ENCODE data around the gene BCAM. TPM values are rescaled to one million over a fixed set of nuclear protein-coding genes. Genes with fewer than 3 reads are reported as not detected.

BCAM gene
- total and polyA plus RNA-seq, 10 donors = 4.9 to 64.8 (median 55.3) TPM

DNA sequence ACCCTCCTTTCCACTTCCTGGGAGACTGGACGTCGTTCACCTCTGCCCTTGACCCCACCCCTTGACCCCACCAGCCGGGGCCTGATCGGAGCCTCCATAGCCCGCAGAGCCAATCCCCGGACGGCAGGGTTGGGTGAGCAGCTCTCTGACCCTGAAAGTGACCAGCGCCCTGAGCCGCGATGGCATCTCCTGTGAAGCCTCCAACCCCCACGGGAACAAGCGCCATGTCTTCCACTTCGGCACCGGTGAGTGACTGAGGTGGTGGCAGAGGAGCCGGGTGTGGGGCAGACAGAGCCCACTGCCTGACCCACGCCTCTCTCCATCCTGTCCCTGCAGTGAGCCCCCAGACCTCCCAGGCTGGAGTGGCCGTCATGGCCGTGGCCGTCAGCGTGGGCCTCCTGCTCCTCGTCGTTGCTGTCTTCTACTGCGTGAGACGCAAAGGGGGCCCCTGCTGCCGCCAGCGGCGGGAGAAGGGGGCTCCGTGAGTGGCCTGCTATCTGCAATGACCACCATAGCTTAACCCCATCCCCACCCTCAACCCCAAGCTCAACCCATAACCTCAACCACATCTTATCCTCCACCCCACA, 10.4 kb downstream of the BCAM start:
- peaks cover 0 to 28% (median 8%) of the 10 kb centered on the region in 6 donors for H3K4me1 ChIP-seq
- TF ChIP-seq POLR2AphosphoS5 (IDR thresholded peaks at IDR 0.05) (no peak), CTCF (IDR thresholded peaks at IDR 0.05 in 8 of 11, conservative IDR thresholded peaks at IDR 0.05 in 3 of 11) (no peak), POLR2A (IDR thresholded peaks at IDR 0.05) (no peak)
- H3K27me3 ChIP-seq (replicated peaks in 1 of 7) = peaks cover 0 to 7% (median 0%) of the 10 kb centered on the region in 7 donors
- no peak for DNase-seq
- no peaks in the 10 kb centered on the region for H3K9me3 ChIP-seq
- intact Hi-C loops (cut with DNase I; ENCODE audit: low total_unique reads) = no loop called here
- peaks cover 0 to 21% (median 0%) of the 10 kb centered on the region in 6 donors for H3K36me3 ChIP-seq
- no peak overlapping the region for H3K27ac ChIP-seq
- H3K4me3 ChIP-seq = no peak overlapping the region
- WGBS, 5 donors = 90 to 97% (median 92%) methylated on average over 12 to 28 of the region's 28 CpGs

DNA sequence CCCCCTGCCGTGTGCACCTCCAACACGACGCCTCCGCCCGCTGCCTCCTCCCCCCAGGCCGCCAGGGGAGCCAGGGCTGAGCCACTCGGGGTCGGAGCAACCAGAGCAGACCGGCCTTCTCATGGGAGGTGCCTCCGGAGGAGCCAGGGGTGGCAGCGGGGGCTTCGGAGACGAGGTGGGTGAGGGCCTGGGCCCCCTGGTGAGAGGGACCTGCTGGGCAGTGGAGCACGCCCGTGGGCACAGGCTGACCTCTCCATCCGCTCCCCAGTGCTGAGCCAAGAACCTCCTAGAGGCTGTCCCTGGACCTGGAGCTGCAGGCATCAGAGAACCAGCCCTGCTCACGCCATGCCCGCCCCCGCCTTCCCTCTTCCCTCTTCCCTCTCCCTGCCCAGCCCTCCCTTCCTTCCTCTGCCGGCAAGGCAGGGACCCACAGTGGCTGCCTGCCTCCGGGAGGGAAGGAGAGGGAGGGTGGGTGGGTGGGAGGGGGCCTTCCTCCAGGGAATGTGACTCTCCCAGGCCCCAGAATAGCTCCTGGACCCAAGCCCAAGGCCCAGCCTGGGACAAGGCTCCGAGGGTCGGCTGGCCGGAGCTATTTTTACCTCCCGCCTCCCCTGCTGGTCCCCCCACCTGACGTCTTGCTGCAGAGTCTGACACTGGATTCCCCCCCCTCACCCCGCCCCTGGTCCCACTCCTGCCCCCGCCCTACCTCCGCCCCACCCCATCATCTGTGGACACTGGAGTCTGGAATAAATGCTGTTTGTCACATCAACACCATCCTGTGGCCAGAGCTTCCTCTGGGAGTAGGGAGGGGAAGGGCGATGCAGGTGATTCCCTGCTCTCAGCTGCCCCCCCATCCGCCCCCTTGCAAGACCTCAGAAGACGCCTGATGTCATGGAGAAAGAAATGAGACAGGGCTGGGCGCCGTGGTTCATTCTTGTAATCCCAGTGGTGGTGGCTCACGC, 12.0 kb downstream of the BCAM start:
- Histone ChIP-seq H3K36me3 (peaks cover 0 to 12% (median 0%) of the 10 kb centered on the region in 6 donors), H3K27me3 (replicated peaks in 1 of 7) (peaks cover 0 to 7% (median 0%) of the 10 kb centered on the region in 7 donors), H3K4me3 (peak overlapping the region in 2 of 8 donors; percentile 5 to 34), H3K4me1 (peaks cover 0 to 28% (median 8%) of the 10 kb centered on the region in 6 donors), H3K27ac (peak overlapping the region in 6 of 8 donors; percentile 32 to 73 (median 65)), H3K9me3 (no peaks in the 10 kb centered on the region)
- peak; percentile 84 for DNase-seq
- TF ChIP-seq POLR2A (IDR thresholded peaks at IDR 0.05) (no peak), POLR2AphosphoS5 (IDR thresholded peaks at IDR 0.05) (peak in 2 of 3 donors; percentile 66), CTCF (IDR thresholded peaks at IDR 0.05 in 8 of 11, conservative IDR thresholded peaks at IDR 0.05 in 3 of 11) (peak in 1 of 11 experiments; percentile 17)
- intact Hi-C loops (cut with DNase I; ENCODE audit: low total_unique reads) = no loop called here
- WGBS, 5 donors = 54 to 84% (median 66%) methylated on average over 24 to 34 of the region's 35 CpGs

- Histone ChIP-seq H3K27me3 (replicated peaks in 1 of 7) (peaks cover 0 to 7% (median 0%) of the 10 kb centered on the region in 7 donors), H3K9me3 (no peaks in the 10 kb centered on the region), H3K27ac (peak overlapping the region in 1 of 8 donors; percentile 73), H3K4me3 (no peak overlapping the region), H3K4me1 (peaks cover 0 to 28% (median 8%) of the 10 kb centered on the region in 6 donors), H3K36me3 (peaks cover 0 to 12% (median 0%) of the 10 kb centered on the region in 6 donors)
- DNase-seq = no peak
- TF ChIP-seq POLR2AphosphoS5 (IDR thresholded peaks at IDR 0.05) (peak in 1 of 3 donors; percentile 19), CTCF (IDR thresholded peaks at IDR 0.05 in 8 of 11, conservative IDR thresholded peaks at IDR 0.05 in 3 of 11) (no peak)
- 68 to 85% (median 78%) methylated on average over 11 of the region's 11 CpGs for WGBS, 5 donors
- intact Hi-C loops (cut with DNase I; ENCODE audit: low total_unique reads) = no loop called here
Measured at GRCh38 chr19:44822177-44822576, 13.3 kb downstream of the BCAM start.
